ENCODE data around the gene E2F6.

DNA sequence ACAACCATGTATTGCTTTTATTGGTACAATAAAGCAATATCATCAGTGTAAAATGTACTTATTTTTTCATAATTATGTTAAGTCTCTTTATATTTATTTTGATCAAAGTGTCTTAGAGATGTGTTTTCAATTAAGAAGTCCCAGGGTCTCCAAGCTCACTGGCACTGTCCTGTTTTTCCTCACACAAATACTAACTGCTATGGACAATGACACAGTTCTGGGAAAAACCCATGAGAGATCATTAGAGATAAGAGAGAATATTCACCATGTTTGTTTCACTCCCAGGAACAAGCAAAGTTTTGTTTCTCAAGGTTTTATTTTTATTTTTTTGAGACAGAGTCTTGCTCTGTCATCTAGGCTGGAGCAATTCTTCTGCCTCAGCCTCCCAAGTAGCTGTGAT, 38.7 kb downstream of the E2F6 start:
- no peak for TF ChIP-seq EZH2 (IDR thresholded peaks at IDR 0.05; ENCODE audit: insufficient read depth, poor library complexity, severe bottlenecking)
- TF ChIP-seq EZH2phosphoT487 (IDR thresholded peaks at IDR 0.05; ENCODE audit: insufficient read depth, low read depth), result no peak
